HEK293 (cell line): ENCODE results near the gene DAGLA.
A peak's percentile ranks its signal among the peaks of the same experiment; 100 is the strongest.

Experiments used
- CTCF ChIA-PET: fragments of 350-600 bp; formaldehyde crosslinking; extraction: SDS; loops from one replicate; lab custom pipeline; 2021; ENCODE audit warnings: antibody characterized with exemption; lab: Yijun Ruan, JAX
- POLR2A ChIA-PET: fragments of 300-600 bp; formaldehyde crosslinking; extraction: SDS; loops from one replicate; lab custom pipeline; 2020; ENCODE audit warnings: antibody characterized with exemption, inconsistent platforms; lab: Yijun Ruan, JAX
- H3K27ac ChIP-seq: fragments of 200-500 bp; sonication (Bioruptor generic); 2 replicates; pipeline ENCODE4 v1.5.1; 2014; ENCODE audit warnings: low read depth, low read length, control low read depth, inconsistent platforms; ENCODE audit errors: extremely low read depth
- H3K36me3 ChIP-seq, 2 experiments: fragments of 200-500 bp in 1 of 2; sonication (Bioruptor generic) in 1 of 2; 1 replicate in 1 of 2; 2 replicates in 1 of 2; pipeline ENCODE4 v1.5.1; 2014 to 2017; ENCODE audit warnings: inconsistent platforms in 2 of 2, low read length in 2 of 2; ENCODE audit not compliant: control insufficient read depth in 2 of 2, insufficient read depth in 1 of 2
- H3K4me1 ChIP-seq: fragments of 200-500 bp; sonication (Bioruptor generic); 2 replicates; pipeline ENCODE4 v1.5.1; 2014; ENCODE audit warnings: mild to moderate bottlenecking, low read length, inconsistent platforms; ENCODE audit not compliant: control insufficient read depth, insufficient read depth
- H3K4me3 ChIP-seq: 2 replicates; pipeline ENCODE4 v1.5.1; 2011; ENCODE audit warnings: low read depth, mild to moderate bottlenecking, control low read depth, low read length, moderate library complexity
- H3K9me3 ChIP-seq: fragments of 200-500 bp; sonication (Bioruptor generic); 2 replicates; pipeline ENCODE4 v1.5.1; 2014; ENCODE audit warnings: low read depth, low read length, inconsistent platforms; ENCODE audit not compliant: control insufficient read depth, insufficient read depth
- EGR2 ChIP-seq: fragments of 450-650 bp; formaldehyde crosslinking; IDR thresholded peaks from 2 replicates; pipeline ENCODE4 v1.5.1; 2016; ENCODE audit warnings: low read depth, missing biosample characterization, missing genetic modification characterization
- GFI1B ChIP-seq: fragments of 450-650 bp; formaldehyde crosslinking; IDR thresholded peaks from 2 replicates; pipeline ENCODE4 v1.5.1; 2016; ENCODE audit warnings: missing biosample characterization, missing genetic modification characterization
- GLI2 ChIP-seq: fragments of 450-650 bp; formaldehyde crosslinking; IDR thresholded peaks from 2 replicates; pipeline ENCODE4; 2017; ENCODE audit warnings: missing biosample characterization, missing genetic modification characterization, low read depth, borderline replicate concordance
- HOXD13 ChIP-seq: sonication (generic); formaldehyde crosslinking; IDR thresholded peaks from 2 replicates; pipeline ENCODE4 v1.8.0; 2022; ENCODE audit warnings: missing genetic modification reagents, borderline replicate concordance
- KLF8 ChIP-seq: fragments of 450-650 bp; formaldehyde crosslinking; IDR thresholded peaks from 2 replicates; pipeline ENCODE4 v1.5.1; 2016; ENCODE audit warnings: missing biosample characterization, missing genetic modification characterization
- RBAK ChIP-seq: fragments of 450-650 bp; formaldehyde crosslinking; IDR thresholded peaks from 2 replicates; pipeline ENCODE4 v1.5.1; 2016; ENCODE audit warnings: missing biosample characterization, missing genetic modification characterization
- SCRT2 ChIP-seq: fragments of 450-650 bp; formaldehyde crosslinking; IDR thresholded peaks from 2 replicates; pipeline ENCODE4 v1.5.1; 2016; ENCODE audit warnings: missing biosample characterization, missing genetic modification characterization
- SP2 ChIP-seq: fragments of 450-650 bp; formaldehyde crosslinking; IDR thresholded peaks from 2 replicates; pipeline ENCODE4 v1.5.1; 2016; ENCODE audit warnings: missing biosample characterization, missing genetic modification characterization
- WT1 ChIP-seq: fragments of 450-650 bp; formaldehyde crosslinking; IDR thresholded peaks from 2 replicates; pipeline ENCODE4 v1.5.1; 2016; ENCODE audit warnings: missing biosample characterization, missing genetic modification characterization
- ZBTB11 ChIP-seq: fragments of 450-650 bp; formaldehyde crosslinking; conservative IDR thresholded peaks from 2 replicates; pipeline ENCODE4 v1.5.1; 2016; ENCODE audit warnings: low read depth, missing biosample characterization, missing genetic modification characterization
- ZEB2 ChIP-seq: fragments of 450-650 bp; formaldehyde crosslinking; IDR thresholded peaks from 2 replicates; pipeline ENCODE4 v1.5.1; 2016; ENCODE audit warnings: missing biosample characterization, missing genetic modification characterization
- ZIC2 ChIP-seq: fragments of 450-650 bp; formaldehyde crosslinking; IDR thresholded peaks from 2 replicates; pipeline ENCODE4 v1.5.1; 2016; ENCODE audit warnings: missing biosample characterization, missing genetic modification characterization
- ZNF202 ChIP-seq: fragments of 450-650 bp; formaldehyde crosslinking; IDR thresholded peaks from 2 replicates; pipeline ENCODE4 v1.5.1; 2016; ENCODE audit warnings: missing biosample characterization, missing genetic modification characterization, borderline replicate concordance
- ZNF239 ChIP-seq: fragments of 450-650 bp; formaldehyde crosslinking; IDR thresholded peaks from 2 replicates; pipeline ENCODE4 v1.5.1; 2016; ENCODE audit warnings: missing biosample characterization, missing genetic modification characterization
- ZNF274 ChIP-seq, 2 experiments: fragments of 200-500 bp in 1 of 2; fragments of 450-650 bp in 1 of 2; sonication (Bioruptor generic) in 1 of 2; formaldehyde crosslinking in 1 of 2; IDR thresholded peaks; 2 replicates each; pipeline versions ENCODE4 v1.5.1 to v1.6.1; 2014 to 2016; ENCODE audit warnings: borderline replicate concordance in 1 of 2, inconsistent platforms in 1 of 2, low read length in 1 of 2, missing biosample characterization in 1 of 2, missing genetic modification characterization in 1 of 2
- ZNF48 ChIP-seq: fragments of 450-650 bp; formaldehyde crosslinking; IDR thresholded peaks from 2 replicates; pipeline ENCODE4 v1.5.1; 2016; ENCODE audit warnings: missing biosample characterization, missing genetic modification characterization
- ZNF501 ChIP-seq: fragments of 450-650 bp; formaldehyde crosslinking; IDR thresholded peaks from 2 replicates; pipeline ENCODE4 v1.5.1; 2016; ENCODE audit warnings: missing biosample characterization, missing genetic modification characterization
- ZNF514 ChIP-seq: fragments of 450-650 bp; formaldehyde crosslinking; IDR thresholded peaks from 2 replicates; pipeline ENCODE4 v1.5.1; 2016; ENCODE audit warnings: missing biosample characterization, missing genetic modification characterization
- ZNF518A ChIP-seq: fragments of 450-650 bp; formaldehyde crosslinking; conservative IDR thresholded peaks from 2 replicates; pipeline ENCODE4 v1.5.1; 2016; ENCODE audit warnings: low read depth, missing biosample characterization, missing genetic modification characterization
- ZNF571 ChIP-seq: fragments of 450-650 bp; formaldehyde crosslinking; IDR thresholded peaks from 2 replicates; pipeline ENCODE4 v1.5.0; 2017; ENCODE audit warnings: missing biosample characterization, missing genetic modification characterization
- ZNF580 ChIP-seq: fragments of 450-650 bp; formaldehyde crosslinking; IDR thresholded peaks from 2 replicates; pipeline ENCODE4 v1.5.1; 2016; ENCODE audit warnings: missing biosample characterization, missing genetic modification characterization
- ZNF654 ChIP-seq: fragments of 450-650 bp; formaldehyde crosslinking; IDR thresholded peaks from 2 replicates; pipeline ENCODE4 v1.5.1; 2016; ENCODE audit warnings: low read depth, missing biosample characterization, missing genetic modification characterization
- ZNF658 ChIP-seq: fragments of 450-650 bp; formaldehyde crosslinking; IDR thresholded peaks from 2 replicates; pipeline ENCODE4; 2016; ENCODE audit warnings: missing biosample characterization, missing genetic modification characterization
- ZNF670 ChIP-seq: fragments of 450-650 bp; formaldehyde crosslinking; IDR thresholded peaks from 2 replicates; pipeline ENCODE4 v1.5.1; 2016; ENCODE audit warnings: missing biosample characterization, missing genetic modification characterization, low read depth
- ZNF776 ChIP-seq: fragments of 450-650 bp; formaldehyde crosslinking; IDR thresholded peaks from 2 replicates; pipeline ENCODE4 v1.5.0; 2017; ENCODE audit warnings: missing biosample characterization, missing genetic modification characterization, borderline replicate concordance
- ZNF777 ChIP-seq: fragments of 450-650 bp; formaldehyde crosslinking; IDR thresholded peaks from 2 replicates; pipeline ENCODE4 v1.5.1; 2017; ENCODE audit warnings: missing biosample characterization, missing genetic modification characterization, borderline replicate concordance
- ZNF785 ChIP-seq: fragments of 450-650 bp; formaldehyde crosslinking; IDR thresholded peaks from 2 replicates; pipeline ENCODE4 v1.5.1; 2016; ENCODE audit warnings: missing biosample characterization, missing genetic modification characterization
- ZNF843 ChIP-seq: fragments of 450-650 bp; formaldehyde crosslinking; IDR thresholded peaks from 2 replicates; pipeline ENCODE4 v1.5.1; 2016; ENCODE audit warnings: missing biosample characterization, missing genetic modification characterization

DAGLA gene

GRCh38 chr11:61712846-61713245, 32.7 kb downstream of the DAGLA start:
- H3K4me1 ChIP-seq: no peaks in the 10 kb centered on the region
- ChIA-PET POLR2A (no interaction called here), CTCF (interaction anchor here (0.6 to 1.6 kb wide), 7 partner anchors 31 to 459 kb away, joined by 3 to 5 read pairs (median 3); no protein-coding TSS in a partner anchor)
- no peaks in the 10 kb centered on the region for H3K36me3 ChIP-seq
- no peak for TF ChIP-seq ZBTB11 (tag by site-specific recombination)
- no peak for TF ChIP-seq EGR2 (tag by site-specific recombination)
- TF ChIP-seq ZNF580 (tag by site-specific recombination): no peak
- no peak for TF ChIP-seq ZNF785 (tag by site-specific recombination)
- TF ChIP-seq ZNF654 (tag by site-specific recombination): no peak
- TF ChIP-seq ZNF514 (tag by site-specific recombination): no peak
- no peak for TF ChIP-seq ZEB2 (tag by site-specific recombination)
- no peak for TF ChIP-seq ZNF239 (tag by site-specific recombination)
- TF ChIP-seq ZNF501 (tag by site-specific recombination): no peak
- no peak for TF ChIP-seq ZNF777 (tag by site-specific recombination)
- no peak for TF ChIP-seq ZNF776
- no peak for TF ChIP-seq RBAK (tag by site-specific recombination)
- no peak for TF ChIP-seq HOXD13 (CRISPR knock-in tag)
- no peak for TF ChIP-seq ZNF571 (tag by site-specific recombination)
- no peak for TF ChIP-seq ZNF518A (tag by site-specific recombination)
- no peak for TF ChIP-seq GLI2 (tag by site-specific recombination)
- H3K4me3 ChIP-seq: no peak overlapping the region
- no peaks in the 10 kb centered on the region for H3K9me3 ChIP-seq
- H3K27ac ChIP-seq: no peak overlapping the region

- ChIA-PET CTCF (interaction anchor here (0.6 to 1.6 kb wide), 6 partner anchors 12 to 458 kb away, joined by 3 to 5 read pairs (median 4); no protein-coding TSS in a partner anchor), POLR2A (no interaction called here)
- Histone ChIP-seq H3K4me1 (no peaks in the 10 kb centered on the region), H3K9me3 (no peaks in the 10 kb centered on the region), H3K4me3 (no peak overlapping the region), H3K27ac (no peak overlapping the region), H3K36me3 (no peaks in the 10 kb centered on the region)
- TF ChIP-seq ZNF48 (tag by site-specific recombination): no peak
- TF ChIP-seq ZNF670 (tag by site-specific recombination): no peak
- TF ChIP-seq ZNF658 (tag by site-specific recombination): no peak
- TF ChIP-seq SP2: peak; percentile 63
- TF ChIP-seq WT1 (tag by site-specific recombination): no peak
- TF ChIP-seq KLF8 (tag by site-specific recombination): no peak
- TF ChIP-seq GFI1B (tag by site-specific recombination): no peak
- TF ChIP-seq ZNF843 (tag by site-specific recombination): no peak
- TF ChIP-seq SCRT2: no peak
- TF ChIP-seq ZNF202: no peak
- TF ChIP-seq ZNF274 (IDR thresholded peaks at IDR 0.05; ENCODE audit: low read length): no peak
- TF ChIP-seq ZNF274 (tag by site-specific recombination; IDR thresholded peaks at IDR 0.05; ENCODE audit: borderline replicate concordance): no peak
- TF ChIP-seq ZIC2 (tag by site-specific recombination): peak; percentile 50
These were observed 33.3 kb downstream of the DAGLA start for GRCh38 chr11:61713464-61713863.
